GM23338 (cell line): Measurements from ENCODE around the gene TCL1A. TPM values are rescaled to one million over a fixed set of nuclear protein-coding genes. Genes with fewer than 3 reads are reported as not detected.

Source experiments
- ATAC-seq: fragments of 200-7000 bp; cut with Tn5 transposase; 3 replicates; pipeline ENCODE4 v1.9.1; 2020
- DNase-seq: peaks from one replicate; pipeline ENCODE4 v3.0.0-alpha.2; 2015; ENCODE audit warnings: low spot score
- H2AFZ ChIP-seq: fragments of 200-600 bp; sonication (generic); 2 replicates; pipeline ENCODE4 v1.8.0; 2016; ENCODE audit warnings: antibody characterized with exemption, mild to moderate bottlenecking, moderate library complexity
- H3F3A ChIP-seq: fragments of 200-600 bp; sonication (generic); replicated peaks from 2 replicates; pipeline ENCODE4 v1.8.0; 2017; ENCODE audit warnings: antibody characterized with exemption, mixed run types, low read depth
- H3K27ac ChIP-seq: fragments of 200-600 bp; sonication (generic); 2 replicates; pipeline ENCODE4 v1.6.1; 2016; ENCODE audit warnings: low read depth
- H3K27me3 ChIP-seq: fragments of 200-600 bp; sonication (generic); 2 replicates; pipeline ENCODE4 v1.8.0; 2016; ENCODE audit warnings: mild to moderate bottlenecking, mixed run types, moderate library complexity; ENCODE audit not compliant: insufficient read depth
- H3K36me3 ChIP-seq: fragments of 200-600 bp; sonication (generic); 2 replicates; pipeline ENCODE4 v1.8.0; 2016; ENCODE audit warnings: mild to moderate bottlenecking; ENCODE audit not compliant: insufficient read depth
- H3K4me1 ChIP-seq: fragments of 200-600 bp; sonication (generic); 2 replicates; pipeline ENCODE4 v1.8.0; 2016; ENCODE audit warnings: mild to moderate bottlenecking, moderate library complexity; ENCODE audit not compliant: insufficient read depth
- H3K4me2 ChIP-seq: fragments of 200-600 bp; sonication (generic); 2 replicates; pipeline ENCODE4 v1.7.1; 2017; ENCODE audit warnings: mixed run types
- H3K4me3 ChIP-seq: fragments of 200-600 bp; sonication (generic); 2 replicates; pipeline ENCODE4 v1.6.1; 2016; ENCODE audit warnings: mixed run types
- H3K79me2 ChIP-seq: fragments of 200-600 bp; sonication (generic); replicated peaks from 2 replicates; pipeline ENCODE4 v1.8.0; 2017; ENCODE audit warnings: mild to moderate bottlenecking; ENCODE audit not compliant: insufficient read depth
- H3K9me2 ChIP-seq: fragments of 200-600 bp; sonication (generic); 2 replicates; pipeline ENCODE4 v1.8.0; 2017; ENCODE audit not compliant: insufficient read depth
- H4K20me1 ChIP-seq: fragments of 200-600 bp; sonication (generic); replicated peaks from 2 replicates; pipeline ENCODE4 v1.8.0; 2017; ENCODE audit warnings: mild to moderate bottlenecking; ENCODE audit not compliant: insufficient read depth
- H3K27ac Mint-ChIP-seq: 2 replicates; pipeline ENCODE4 v1.8.0; 2020; ENCODE audit warnings: inconsistent platforms, mild to moderate bottlenecking, moderate library complexity, mixed read lengths
- H3K27me3 Mint-ChIP-seq: 3 replicates; pipeline ENCODE4 v1.8.0; 2022; ENCODE audit warnings: low read depth, mild to moderate bottlenecking, moderate library complexity, mixed read lengths, inconsistent platforms; ENCODE audit not compliant: insufficient read depth, poor library complexity
- H3K36me3 Mint-ChIP-seq: 3 replicates; pipeline ENCODE4 v1.8.0; 2021; ENCODE audit warnings: low read depth, mild to moderate bottlenecking, inconsistent platforms, moderate library complexity, mixed read lengths
- H3K4me1 Mint-ChIP-seq: 3 replicates; pipeline ENCODE4 v1.8.0; 2020; ENCODE audit warnings: mild to moderate bottlenecking, inconsistent platforms, mixed read lengths
- H3K4me3 Mint-ChIP-seq: 3 replicates; pipeline ENCODE4 v1.8.0; 2021; ENCODE audit warnings: moderate library complexity, mild to moderate bottlenecking, inconsistent platforms, mixed read lengths
- H3K9me3 Mint-ChIP-seq: 3 replicates; pipeline ENCODE4 v1.8.0; 2020; ENCODE audit warnings: moderate library complexity, mild to moderate bottlenecking, inconsistent platforms, mixed read lengths
- CREB1 ChIP-seq: fragments of 250-450 bp; sonication (Bioruptor Pico); IDR thresholded peaks from 2 replicates; pipeline ENCODE4 v1.5.0; 2020; ENCODE audit warnings: low read depth, mild to moderate bottlenecking, moderate library complexity
- EZH2 ChIP-seq: fragments of 200-600 bp; sonication (generic); IDR thresholded peaks from one replicate; pipeline ENCODE4 v1.8.0; 2017; ENCODE audit warnings: antibody characterized with exemption, mild to moderate bottlenecking, low read depth; ENCODE audit not compliant: unreplicated experiment
- EZH2phosphoT487 ChIP-seq: fragments of 200-600 bp; sonication (generic); IDR thresholded peaks from one replicate; pipeline ENCODE4 v1.8.1; 2018; ENCODE audit warnings: antibody characterized with exemption; ENCODE audit not compliant: unreplicated experiment
- JUNB ChIP-seq: IDR thresholded peaks from one replicate; pipeline ENCODE4 v1.6.1; 2016; ENCODE audit warnings: antibody characterized with exemption; ENCODE audit not compliant: unreplicated experiment
- NANOG ChIP-seq: IDR thresholded peaks from 2 replicates; pipeline ENCODE4 v1.6.1; 2016; ENCODE audit warnings: antibody characterized with exemption, borderline replicate concordance
- POLR2AphosphoS5 ChIP-seq: IDR thresholded peaks from 2 replicates; pipeline ENCODE4 v1.6.1; 2016; ENCODE audit warnings: antibody characterized with exemption, low read depth
- STAT1 ChIP-seq: IDR thresholded peaks from one replicate; pipeline ENCODE4 v1.6.1; 2016; ENCODE audit warnings: antibody characterized with exemption; ENCODE audit not compliant: unreplicated experiment
- ZNF114 ChIP-seq: fragments of 250-450 bp; sonication (Bioruptor Pico); IDR thresholded peaks from 2 replicates; pipeline ENCODE4 v1.5.0; 2020; ENCODE audit warnings: mild to moderate bottlenecking, moderate library complexity
- ZNF331 ChIP-seq: fragments of 250-450 bp; sonication (Bioruptor Pico); IDR thresholded peaks from 2 replicates; pipeline ENCODE4 v1.5.0; 2020; ENCODE audit warnings: low read depth, mild to moderate bottlenecking, moderate library complexity
- polyA plus RNA-seq: library from polyadenylated mRNA; unstranded; fragments of >200 nt; fragmentation: Nextera tagmentation; extraction: Ambion mirVana; gene quantifications from 2 replicates; pipeline ENCODE4 v1.2.1, GENCODE V29; 2016
- total RNA-seq: library from RNA; depleted of rRNA; stranded (reverse); fragments of >200 nt; shearing (Covaris generic); gene quantifications from 2 replicates; pipeline ENCODE4 v1.2.3, GENCODE V29; 2014
- TF ChIP-seq, protein P1 (sequence below): IDR thresholded peaks from 2 replicates; pipeline ENCODE4 v1.6.1; 2016; ENCODE audit warnings: antibody characterized with exemption
- TF ChIP-seq, protein P2 (sequence below): fragments of 250-450 bp; sonication (Bioruptor Pico); IDR thresholded peaks from 2 replicates; pipeline ENCODE4 v1.5.0; 2020; ENCODE audit warnings: mild to moderate bottlenecking, moderate library complexity
- TF ChIP-seq, protein P3 (sequence below): IDR thresholded peaks from one replicate; pipeline ENCODE4 v1.6.1; 2018; ENCODE audit warnings: antibody characterized with exemption; ENCODE audit not compliant: unreplicated experiment
- TF ChIP-seq, protein P4 (sequence below), 2 experiments: fragments of 200-600 bp in 1 of 2; sonication (generic) in 1 of 2; conservative IDR thresholded peaks; 2 replicates each; pipeline versions ENCODE4 v1.5.1 to v1.6.1; 2016 to 2017; ENCODE audit warnings: antibody characterized with exemption in 2 of 2, low read depth in 2 of 2, mild to moderate bottlenecking in 2 of 2, moderate library complexity in 1 of 2

Gene TCL1A
- total and polyA plus RNA-seq, 2 experiments from 2014 or later: 3.6 to 5.3 TPM

DNA sequence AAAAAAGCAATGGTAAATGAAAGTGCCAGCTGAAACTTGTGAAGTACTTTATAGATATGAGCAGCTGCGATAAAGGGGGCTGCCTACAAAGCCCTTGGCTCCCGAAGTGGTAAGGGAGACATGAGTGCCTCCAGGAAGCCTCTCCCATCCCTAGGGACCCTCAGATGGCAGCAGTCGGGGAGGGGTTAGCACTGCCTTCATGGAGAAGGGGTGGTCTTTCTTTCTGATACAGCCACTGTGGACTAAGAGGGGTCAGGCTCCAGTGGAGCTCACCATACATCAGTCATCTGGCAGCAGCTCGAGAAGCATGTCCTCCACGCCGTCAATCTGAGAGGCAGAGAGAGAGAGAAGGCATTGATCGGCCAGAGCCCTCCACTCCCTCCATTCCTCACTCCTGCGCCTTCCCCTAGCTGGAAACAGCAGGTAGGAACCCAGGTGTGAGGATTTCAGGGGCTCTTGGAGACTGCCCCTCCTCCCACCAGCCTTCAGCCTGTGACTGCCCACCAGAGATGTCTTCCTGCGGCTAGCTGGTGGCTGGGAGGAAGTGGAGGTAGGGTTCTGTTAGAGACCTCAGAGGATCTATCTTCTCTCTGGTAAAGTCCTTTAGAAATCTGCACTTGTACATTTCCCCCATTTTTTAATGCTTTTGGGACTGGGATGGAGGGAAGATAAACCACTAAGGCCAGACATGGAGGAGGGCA lies 2.3 kb downstream of the TCL1A start:
- no peak overlapping the region for H3K4me3 ChIP-seq
- Mint-ChIP-seq H3K4me3 (no peak overlapping the region), H3K27ac (no peak overlapping the region), H3K27me3 (peaks cover 21% of the 10 kb centered on the region), H3K4me1 (peaks cover 8% of the 10 kb centered on the region), H3K9me3 (no peaks in the 10 kb centered on the region), H3K36me3 (no peaks in the 10 kb centered on the region)
- H3K4me1 ChIP-seq: peaks cover 15% of the 10 kb centered on the region
- H3K27me3 ChIP-seq: peaks cover 30% of the 10 kb centered on the region; the same call in 1 of the 2 replicates
- no peaks in the 10 kb centered on the region for H3K79me2 ChIP-seq
- ATAC-seq (no peak), DNase-seq (no peak)
- no peak overlapping the region for H2AFZ ChIP-seq
- no peak overlapping the region for H3K4me2 ChIP-seq
- no peaks in the 10 kb centered on the region for H3F3A ChIP-seq
- no peaks in the 10 kb centered on the region for H3K9me2 ChIP-seq
- H3K27ac ChIP-seq: no peak overlapping the region
- H3K36me3 ChIP-seq: no peaks in the 10 kb centered on the region
- no peaks in the 10 kb centered on the region for H4K20me1 ChIP-seq
- TF ChIP-seq, protein P1, sequence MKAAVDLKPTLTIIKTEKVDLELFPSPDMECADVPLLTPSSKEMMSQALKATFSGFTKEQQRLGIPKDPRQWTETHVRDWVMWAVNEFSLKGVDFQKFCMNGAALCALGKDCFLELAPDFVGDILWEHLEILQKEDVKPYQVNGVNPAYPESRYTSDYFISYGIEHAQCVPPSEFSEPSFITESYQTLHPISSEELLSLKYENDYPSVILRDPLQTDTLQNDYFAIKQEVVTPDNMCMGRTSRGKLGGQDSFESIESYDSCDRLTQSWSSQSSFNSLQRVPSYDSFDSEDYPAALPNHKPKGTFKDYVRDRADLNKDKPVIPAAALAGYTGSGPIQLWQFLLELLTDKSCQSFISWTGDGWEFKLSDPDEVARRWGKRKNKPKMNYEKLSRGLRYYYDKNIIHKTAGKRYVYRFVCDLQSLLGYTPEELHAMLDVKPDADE: no peak
- no peak for TF ChIP-seq JUNB
- TF ChIP-seq ZNF114 (CRISPR knock-in tag): no peak
- no peak for TF ChIP-seq EZH2phosphoT487
- TF ChIP-seq CREB1 (CRISPR knock-in tag): no peak
- no peak for TF ChIP-seq POLR2AphosphoS5
- no peak for TF ChIP-seq ZNF331 (CRISPR knock-in tag)
- TF ChIP-seq, protein P2, sequence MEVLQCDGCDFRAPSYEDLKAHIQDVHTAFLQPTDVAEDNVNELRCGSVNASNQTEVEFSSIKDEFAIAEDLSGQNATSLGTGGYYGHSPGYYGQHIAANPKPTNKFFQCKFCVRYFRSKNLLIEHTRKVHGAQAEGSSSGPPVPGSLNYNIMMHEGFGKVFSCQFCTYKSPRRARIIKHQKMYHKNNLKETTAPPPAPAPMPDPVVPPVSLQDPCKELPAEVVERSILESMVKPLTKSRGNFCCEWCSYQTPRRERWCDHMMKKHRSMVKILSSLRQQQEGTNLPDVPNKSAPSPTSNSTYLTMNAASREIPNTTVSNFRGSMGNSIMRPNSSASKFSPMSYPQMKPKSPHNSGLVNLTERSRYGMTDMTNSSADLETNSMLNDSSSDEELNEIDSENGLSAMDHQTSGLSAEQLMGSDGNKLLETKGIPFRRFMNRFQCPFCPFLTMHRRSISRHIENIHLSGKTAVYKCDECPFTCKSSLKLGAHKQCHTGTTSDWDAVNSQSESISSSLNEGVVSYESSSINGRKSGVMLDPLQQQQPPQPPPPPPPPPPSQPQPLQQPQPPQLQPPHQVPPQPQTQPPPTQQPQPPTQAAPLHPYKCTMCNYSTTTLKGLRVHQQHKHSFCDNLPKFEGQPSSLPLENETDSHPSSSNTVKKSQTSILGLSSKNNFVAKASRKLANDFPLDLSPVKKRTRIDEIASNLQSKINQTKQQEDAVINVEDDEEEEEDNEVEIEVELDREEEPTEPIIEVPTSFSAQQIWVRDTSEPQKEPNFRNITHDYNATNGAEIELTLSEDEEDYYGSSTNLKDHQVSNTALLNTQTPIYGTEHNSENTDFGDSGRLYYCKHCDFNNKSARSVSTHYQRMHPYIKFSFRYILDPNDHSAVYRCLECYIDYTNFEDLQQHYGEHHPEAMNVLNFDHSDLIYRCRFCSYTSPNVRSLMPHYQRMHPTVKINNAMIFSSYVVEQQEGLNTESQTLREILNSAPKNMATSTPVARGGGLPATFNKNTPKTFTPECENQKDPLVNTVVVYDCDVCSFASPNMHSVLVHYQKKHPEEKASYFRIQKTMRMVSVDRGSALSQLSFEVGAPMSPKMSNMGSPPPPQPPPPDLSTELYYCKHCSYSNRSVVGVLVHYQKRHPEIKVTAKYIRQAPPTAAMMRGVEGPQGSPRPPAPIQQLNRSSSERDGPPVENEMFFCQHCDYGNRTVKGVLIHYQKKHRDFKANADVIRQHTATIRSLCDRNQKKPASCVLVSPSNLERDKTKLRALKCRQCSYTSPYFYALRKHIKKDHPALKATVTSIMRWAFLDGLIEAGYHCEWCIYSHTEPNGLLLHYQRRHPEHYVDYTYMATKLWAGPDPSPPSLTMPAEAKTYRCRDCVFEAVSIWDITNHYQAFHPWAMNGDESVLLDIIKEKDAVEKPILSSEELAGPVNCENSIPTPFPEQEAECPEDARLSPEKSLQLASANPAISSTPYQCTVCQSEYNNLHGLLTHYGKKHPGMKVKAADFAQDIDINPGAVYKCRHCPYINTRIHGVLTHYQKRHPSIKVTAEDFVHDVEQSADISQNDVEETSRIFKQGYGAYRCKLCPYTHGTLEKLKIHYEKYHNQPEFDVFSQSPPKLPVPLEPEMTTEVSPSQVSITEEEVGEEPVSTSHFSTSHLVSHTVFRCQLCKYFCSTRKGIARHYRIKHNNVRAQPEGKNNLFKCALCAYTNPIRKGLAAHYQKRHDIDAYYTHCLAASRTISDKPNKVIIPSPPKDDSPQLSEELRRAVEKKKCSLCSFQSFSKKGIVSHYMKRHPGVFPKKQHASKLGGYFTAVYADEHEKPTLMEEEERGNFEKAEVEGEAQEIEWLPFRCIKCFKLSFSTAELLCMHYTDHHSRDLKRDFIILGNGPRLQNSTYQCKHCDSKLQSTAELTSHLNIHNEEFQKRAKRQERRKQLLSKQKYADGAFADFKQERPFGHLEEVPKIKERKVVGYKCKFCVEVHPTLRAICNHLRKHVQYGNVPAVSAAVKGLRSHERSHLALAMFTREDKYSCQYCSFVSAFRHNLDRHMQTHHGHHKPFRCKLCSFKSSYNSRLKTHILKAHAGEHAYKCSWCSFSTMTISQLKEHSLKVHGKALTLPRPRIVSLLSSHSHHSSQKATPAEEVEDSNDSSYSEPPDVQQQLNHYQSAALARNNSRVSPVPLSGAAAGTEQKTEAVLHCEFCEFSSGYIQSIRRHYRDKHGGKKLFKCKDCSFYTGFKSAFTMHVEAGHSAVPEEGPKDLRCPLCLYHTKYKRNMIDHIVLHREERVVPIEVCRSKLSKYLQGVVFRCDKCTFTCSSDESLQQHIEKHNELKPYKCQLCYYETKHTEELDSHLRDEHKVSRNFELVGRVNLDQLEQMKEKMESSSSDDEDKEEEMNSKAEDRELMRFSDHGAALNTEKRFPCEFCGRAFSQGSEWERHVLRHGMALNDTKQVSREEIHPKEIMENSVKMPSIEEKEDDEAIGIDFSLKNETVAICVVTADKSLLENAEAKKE (CRISPR knock-in tag): no peak
- TF ChIP-seq, protein P3, sequence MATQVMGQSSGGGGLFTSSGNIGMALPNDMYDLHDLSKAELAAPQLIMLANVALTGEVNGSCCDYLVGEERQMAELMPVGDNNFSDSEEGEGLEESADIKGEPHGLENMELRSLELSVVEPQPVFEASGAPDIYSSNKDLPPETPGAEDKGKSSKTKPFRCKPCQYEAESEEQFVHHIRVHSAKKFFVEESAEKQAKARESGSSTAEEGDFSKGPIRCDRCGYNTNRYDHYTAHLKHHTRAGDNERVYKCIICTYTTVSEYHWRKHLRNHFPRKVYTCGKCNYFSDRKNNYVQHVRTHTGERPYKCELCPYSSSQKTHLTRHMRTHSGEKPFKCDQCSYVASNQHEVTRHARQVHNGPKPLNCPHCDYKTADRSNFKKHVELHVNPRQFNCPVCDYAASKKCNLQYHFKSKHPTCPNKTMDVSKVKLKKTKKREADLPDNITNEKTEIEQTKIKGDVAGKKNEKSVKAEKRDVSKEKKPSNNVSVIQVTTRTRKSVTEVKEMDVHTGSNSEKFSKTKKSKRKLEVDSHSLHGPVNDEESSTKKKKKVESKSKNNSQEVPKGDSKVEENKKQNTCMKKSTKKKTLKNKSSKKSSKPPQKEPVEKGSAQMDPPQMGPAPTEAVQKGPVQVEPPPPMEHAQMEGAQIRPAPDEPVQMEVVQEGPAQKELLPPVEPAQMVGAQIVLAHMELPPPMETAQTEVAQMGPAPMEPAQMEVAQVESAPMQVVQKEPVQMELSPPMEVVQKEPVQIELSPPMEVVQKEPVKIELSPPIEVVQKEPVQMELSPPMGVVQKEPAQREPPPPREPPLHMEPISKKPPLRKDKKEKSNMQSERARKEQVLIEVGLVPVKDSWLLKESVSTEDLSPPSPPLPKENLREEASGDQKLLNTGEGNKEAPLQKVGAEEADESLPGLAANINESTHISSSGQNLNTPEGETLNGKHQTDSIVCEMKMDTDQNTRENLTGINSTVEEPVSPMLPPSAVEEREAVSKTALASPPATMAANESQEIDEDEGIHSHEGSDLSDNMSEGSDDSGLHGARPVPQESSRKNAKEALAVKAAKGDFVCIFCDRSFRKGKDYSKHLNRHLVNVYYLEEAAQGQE: no peak
- no peak for TF ChIP-seq STAT1
- TF ChIP-seq EZH2: no peak
- TF ChIP-seq NANOG: no peak
- TF ChIP-seq, protein P4, sequence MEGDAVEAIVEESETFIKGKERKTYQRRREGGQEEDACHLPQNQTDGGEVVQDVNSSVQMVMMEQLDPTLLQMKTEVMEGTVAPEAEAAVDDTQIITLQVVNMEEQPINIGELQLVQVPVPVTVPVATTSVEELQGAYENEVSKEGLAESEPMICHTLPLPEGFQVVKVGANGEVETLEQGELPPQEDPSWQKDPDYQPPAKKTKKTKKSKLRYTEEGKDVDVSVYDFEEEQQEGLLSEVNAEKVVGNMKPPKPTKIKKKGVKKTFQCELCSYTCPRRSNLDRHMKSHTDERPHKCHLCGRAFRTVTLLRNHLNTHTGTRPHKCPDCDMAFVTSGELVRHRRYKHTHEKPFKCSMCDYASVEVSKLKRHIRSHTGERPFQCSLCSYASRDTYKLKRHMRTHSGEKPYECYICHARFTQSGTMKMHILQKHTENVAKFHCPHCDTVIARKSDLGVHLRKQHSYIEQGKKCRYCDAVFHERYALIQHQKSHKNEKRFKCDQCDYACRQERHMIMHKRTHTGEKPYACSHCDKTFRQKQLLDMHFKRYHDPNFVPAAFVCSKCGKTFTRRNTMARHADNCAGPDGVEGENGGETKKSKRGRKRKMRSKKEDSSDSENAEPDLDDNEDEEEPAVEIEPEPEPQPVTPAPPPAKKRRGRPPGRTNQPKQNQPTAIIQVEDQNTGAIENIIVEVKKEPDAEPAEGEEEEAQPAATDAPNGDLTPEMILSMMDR (conservative IDR thresholded peaks at IDR 0.05; ENCODE audit: low read depth in 2 of 2): no peak
